A673 (cell line): ENCODE measurements around the gene DCAKD. TPM values are rescaled to one million over a fixed set of nuclear protein-coding genes. Genes with fewer than 3 reads are reported as not detected.

Experiments used
- BruUV-seq: library from RNA; stranded (reverse); fragments of 400-500 nt; replicated peaks from 2 replicates; lab custom pipeline; 2021; lab: Mats Ljungman, UMichigan
- CTCF ChIA-PET: fragments of 300-600 bp; sonication (Branson Sonifier 250); formaldehyde crosslinking; loops from one replicate; lab custom pipeline; 2022; ENCODE audit warnings: antibody characterized with exemption; lab: Charles Lee
- POLR2A ChIA-PET: fragments of 300-600 bp; sonication (Branson Sonifier 250); formaldehyde crosslinking; loops from one replicate; lab custom pipeline; 2022; ENCODE audit warnings: antibody characterized with exemption; ENCODE audit not compliant: low non-redundant PET; lab: Charles Lee
- DNase-seq: peaks from one replicate; pipeline ENCODE4 v3.0.0-alpha.2; 2015; ENCODE audit warnings: low spot score
- H3K27ac ChIP-seq: fragments of 200-600 bp; sonication (generic); 2 replicates; pipeline ENCODE4 v1.5.1; 2016; ENCODE audit warnings: mixed run types, low read depth, mild to moderate bottlenecking, mixed read lengths, antibody characterized with exemption, low read length; ENCODE audit not compliant: poor library complexity, severe bottlenecking
- H3K27me3 ChIP-seq: fragments of 200-600 bp; sonication (generic); replicated peaks from 2 replicates; pipeline ENCODE4 v1.6.1; 2017; ENCODE audit warnings: mixed run types, low read depth, mild to moderate bottlenecking, mixed read lengths, antibody characterized with exemption, low read length; ENCODE audit not compliant: insufficient read depth, poor library complexity
- H3K36me3 ChIP-seq: fragments of 200-600 bp; sonication (generic); 2 replicates; pipeline ENCODE4 v1.6.1; 2016; ENCODE audit warnings: mixed run types, mild to moderate bottlenecking, mixed read lengths, antibody characterized with exemption, low read length; ENCODE audit not compliant: insufficient read depth, poor library complexity, severe bottlenecking
- H3K4me1 ChIP-seq: fragments of 200-600 bp; sonication (generic); 2 replicates; pipeline ENCODE4 v1.6.1; 2017; ENCODE audit warnings: mixed run types, mild to moderate bottlenecking, mixed read lengths, antibody characterized with exemption, low read length; ENCODE audit not compliant: insufficient read depth, poor library complexity, severe bottlenecking
- H3K4me3 ChIP-seq: fragments of 200-600 bp; sonication (generic); 2 replicates; pipeline ENCODE4 v1.5.1; 2016; ENCODE audit warnings: low read depth, mixed run types, mild to moderate bottlenecking, mixed read lengths, low read length; ENCODE audit not compliant: poor library complexity, severe bottlenecking
- H3K9me3 ChIP-seq: fragments of 200-600 bp; sonication (generic); 2 replicates; pipeline ENCODE4 v1.6.1; 2016; ENCODE audit warnings: mixed run types, low read depth, mild to moderate bottlenecking, mixed read lengths, antibody characterized with exemption, low read length; ENCODE audit not compliant: poor library complexity, severe bottlenecking
- EZH2 ChIP-seq: fragments of 200-600 bp; sonication (generic); IDR thresholded peaks from 2 replicates; pipeline ENCODE4 v1.6.1; 2017; ENCODE audit warnings: borderline replicate concordance, low read depth, mild to moderate bottlenecking, mixed read lengths, antibody characterized with exemption, low read length; ENCODE audit not compliant: poor library complexity, severe bottlenecking
- intact Hi-C: fragments of 100-400 bp; cut with micrococcal nuclease; formaldehyde crosslinking; loops from one replicate; pipeline ENCODE4 v1.10.0; 2022; ENCODE audit not compliant: unreplicated experiment
- total RNA-seq: library from RNA; stranded (reverse); gene quantifications from 2 replicates; pipeline ENCODE4 v1.2.3, GENCODE V29; 2021
- TF ChIP-seq, protein P1 (sequence below): fragments of 300-800, 200-600 bp; sonication (generic); conservative IDR thresholded peaks from 2 replicates; pipeline ENCODE4 v1.5.1; 2017; ENCODE audit warnings: low read depth, mild to moderate bottlenecking, antibody characterized with exemption, low read length, moderate library complexity, mixed read lengths

The DCAKD gene
- total RNA-seq, 1 experiment from 2014 or later, result 19.1 TPM

GRCh38 chr17:44976206-44976605 is 75.2 kb downstream of the DCAKD start:
- no peaks in the 10 kb centered on the region for H3K9me3 ChIP-seq
- no peaks in the 10 kb centered on the region for H3K36me3 ChIP-seq
- no peak for DNase-seq
- BruUV-seq, result no TSS peak
- no peaks in the 10 kb centered on the region for H3K4me1 ChIP-seq
- TF ChIP-seq EZH2, result no peak
- TF ChIP-seq, protein P1, sequence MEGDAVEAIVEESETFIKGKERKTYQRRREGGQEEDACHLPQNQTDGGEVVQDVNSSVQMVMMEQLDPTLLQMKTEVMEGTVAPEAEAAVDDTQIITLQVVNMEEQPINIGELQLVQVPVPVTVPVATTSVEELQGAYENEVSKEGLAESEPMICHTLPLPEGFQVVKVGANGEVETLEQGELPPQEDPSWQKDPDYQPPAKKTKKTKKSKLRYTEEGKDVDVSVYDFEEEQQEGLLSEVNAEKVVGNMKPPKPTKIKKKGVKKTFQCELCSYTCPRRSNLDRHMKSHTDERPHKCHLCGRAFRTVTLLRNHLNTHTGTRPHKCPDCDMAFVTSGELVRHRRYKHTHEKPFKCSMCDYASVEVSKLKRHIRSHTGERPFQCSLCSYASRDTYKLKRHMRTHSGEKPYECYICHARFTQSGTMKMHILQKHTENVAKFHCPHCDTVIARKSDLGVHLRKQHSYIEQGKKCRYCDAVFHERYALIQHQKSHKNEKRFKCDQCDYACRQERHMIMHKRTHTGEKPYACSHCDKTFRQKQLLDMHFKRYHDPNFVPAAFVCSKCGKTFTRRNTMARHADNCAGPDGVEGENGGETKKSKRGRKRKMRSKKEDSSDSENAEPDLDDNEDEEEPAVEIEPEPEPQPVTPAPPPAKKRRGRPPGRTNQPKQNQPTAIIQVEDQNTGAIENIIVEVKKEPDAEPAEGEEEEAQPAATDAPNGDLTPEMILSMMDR, result no peak
- H3K27me3 ChIP-seq, result no peaks in the 10 kb centered on the region
- ChIA-PET POLR2A (no interaction called here), CTCF (no interaction called here)
- no peak overlapping the region for H3K27ac ChIP-seq
- no peak overlapping the region for H3K4me3 ChIP-seq
- intact Hi-C loops, result no loop called here

Other genes with a start within 250 kb of the DCAKD start
- 31.6 and 39.0 TPM in 2 replicates for gene GJC1, start 221.3 kb downstream of the DCAKD start, total RNA-seq
- not detected in 2 replicates for gene HIGD1B, start 203.7 kb downstream of the DCAKD start, total RNA-seq
- 133 and 144 TPM in 2 replicates for gene EFTUD2, start 152.2 kb downstream of the DCAKD start, total RNA-seq
- not detected in 2 replicates for gene GFAP, start 136.1 kb downstream of the DCAKD start, total RNA-seq
- 49.4 and 54.3 TPM in 2 replicates for gene KIF18B, start 103.9 kb downstream of the DCAKD start, total RNA-seq
- 8.6 and 10.8 TPM in 2 replicates for gene C1QL1, start 83.3 kb downstream of the DCAKD start, total RNA-seq
- gene NMT1, start 9.7 kb upstream of the DCAKD start, total RNA-seq, result 108 and 118 TPM in 2 replicates
- 12.0 and 18.5 TPM in 2 replicates for gene PLCD3, start 80.9 kb upstream of the DCAKD start, total RNA-seq
- gene ACBD4, start 84.1 kb upstream of the DCAKD start, total RNA-seq, result 1.4 and 4.2 TPM in 2 replicates
- 21.2 and 22.1 TPM in 2 replicates for gene HEXIM1, start 96.8 kb upstream of the DCAKD start, total RNA-seq
- 4.6 and 4.8 TPM in 2 replicates for gene HEXIM2, start 110.2 kb upstream of the DCAKD start, total RNA-seq
- gene FMNL1, start 170.3 kb upstream of the DCAKD start, total RNA-seq, result 1.0 and 1.4 TPM in 2 replicates
- gene SPATA32, start 210.5 kb upstream of the DCAKD start, total RNA-seq, result 0.22 TPM in 1 of 2 replicates, not detected in the other